BJ (cell line): ENCODE measurements around the gene ATG2B. TPM values are rescaled to one million over a fixed set of nuclear protein-coding genes. Genes with fewer than 3 reads are reported as not detected.
A peak's percentile ranks its signal among the peaks of the same experiment; 100 is the strongest.

Experiments used
- CTCF ChIA-PET: fragments of 350-600 bp; formaldehyde crosslinking; extraction: SDS; loops from one replicate; lab custom pipeline; 2021; ENCODE audit warnings: antibody characterized with exemption, inconsistent platforms; lab: Yijun Ruan, JAX
- POLR2A ChIA-PET: fragments of 300-600 bp; sonication (Branson Sonifier 250); formaldehyde crosslinking; extraction: SDS; loops from one replicate; lab custom pipeline; 2021; ENCODE audit warnings: antibody characterized with exemption; lab: Charles Lee
- DNase-seq: peaks from one replicate; pipeline ENCODE4 v3.0.0-alpha.2; 2011; ENCODE audit warnings: low read depth
- H3K27me3 ChIP-seq: 2 replicates; pipeline ENCODE4 v1.6.0; 2011; ENCODE audit warnings: low read length; ENCODE audit not compliant: control insufficient read depth, insufficient read depth
- H3K36me3 ChIP-seq: 2 replicates; pipeline ENCODE4 v1.5.1; 2011; ENCODE audit warnings: low read length; ENCODE audit not compliant: control insufficient read depth, insufficient read depth
- H3K4me3 ChIP-seq: 2 replicates; pipeline ENCODE4 v1.5.1; 2011; ENCODE audit warnings: low read depth, mild to moderate bottlenecking, control low read depth, low read length
- CTCF ChIP-seq: IDR thresholded peaks from 2 replicates; pipeline ENCODE4 v1.5.1; 2011; ENCODE audit warnings: low read depth, mild to moderate bottlenecking, control low read depth, inconsistent platforms, low read length, moderate library complexity; ENCODE audit not compliant: insufficient read depth
- polyA plus RNA-seq: library from polyadenylated mRNA; depleted of rRNA; stranded (reverse); fragments of >200 nt; gene quantifications from 2 replicates; pipeline ENCODE4 v1.2.3, GENCODE V29; 2011

Gene ATG2B
- polyA plus RNA-seq, 1 experiment, result 11.6 TPM

DNA sequence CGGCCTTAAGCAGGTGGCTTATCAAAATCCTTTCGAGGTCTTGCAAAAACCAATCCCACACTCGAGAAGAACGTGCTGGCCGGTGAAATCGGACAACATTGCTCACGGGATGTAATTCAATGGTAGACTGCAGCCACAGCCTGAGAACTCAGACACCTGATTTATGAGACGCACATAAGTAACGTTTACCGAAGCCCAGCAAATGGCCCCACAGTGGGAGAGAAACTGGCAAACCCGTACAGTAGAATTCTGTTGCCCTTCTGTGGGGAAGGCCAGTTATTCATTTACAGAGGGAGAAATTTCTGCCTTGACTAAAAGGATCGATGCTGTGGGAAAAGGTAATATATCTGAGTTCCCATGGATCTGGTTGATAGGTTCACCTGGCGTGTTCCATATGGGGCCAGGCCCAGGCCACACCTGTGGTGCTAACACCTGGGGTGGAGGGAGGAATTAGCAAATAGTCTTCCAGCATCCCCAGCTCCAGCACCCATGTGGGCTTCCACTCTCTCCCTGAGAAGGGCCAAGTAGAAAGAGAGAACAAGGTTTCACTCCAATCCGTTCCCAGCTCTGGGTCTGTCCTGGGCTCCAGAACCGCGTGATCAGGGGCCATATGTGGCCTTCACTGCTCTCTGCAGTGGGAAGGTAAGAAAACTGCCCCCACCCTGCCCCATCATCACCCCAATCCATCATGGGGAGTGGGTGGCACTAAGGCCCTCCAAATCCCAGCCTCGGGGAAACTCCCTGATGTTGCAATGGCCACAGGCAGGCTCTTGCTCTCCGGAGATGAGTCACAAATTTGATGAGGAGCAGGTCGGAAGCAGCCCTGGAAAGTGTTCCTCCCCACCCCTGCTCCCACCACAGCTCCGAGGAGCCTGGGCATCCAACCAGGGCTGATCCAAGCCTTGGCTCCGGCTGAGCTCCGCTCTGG lies 94.4 kb downstream of the ATG2B start:
- CTCF ChIA-PET, result interaction anchor here (0.8 to 1.4 kb wide), 5 partner anchors 18 to 170 kb away, joined by 3 to 5 read pairs (median 3); no protein-coding TSS in a partner anchor
- POLR2A ChIA-PET, result interaction anchor here (0.5 to 0.7 kb wide), 2 partner anchors 53 to 371 kb away, joined by 3 read pairs; no protein-coding TSS in a partner anchor
- no peaks in the 10 kb centered on the region for H3K27me3 ChIP-seq
- H3K36me3 ChIP-seq, result no peaks in the 10 kb centered on the region; the same call in 1 of the 2 replicates
- DNase-seq, result peak; percentile 82
- H3K4me3 ChIP-seq, result no peak overlapping the region
- TF ChIP-seq CTCF, result no peak

DNA sequence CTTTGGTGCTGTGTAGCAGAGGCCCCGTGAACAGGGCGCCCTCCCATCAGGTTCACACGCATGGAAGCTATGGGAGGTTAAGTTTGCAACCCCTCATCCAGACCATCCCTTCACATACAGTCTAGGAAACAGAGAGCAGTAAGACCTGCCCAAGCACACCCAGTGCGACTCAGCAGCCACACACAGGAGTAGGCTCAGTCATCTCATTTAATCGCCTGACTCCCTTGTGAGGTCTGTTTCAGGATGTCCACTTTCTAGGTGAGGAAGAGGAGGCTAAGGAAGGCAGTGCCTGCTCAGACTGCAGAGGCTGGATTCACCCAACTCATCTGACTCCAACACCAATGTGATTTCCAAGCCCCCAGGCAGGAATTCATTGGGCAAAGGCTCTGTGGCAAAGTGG lies 95.2 kb downstream of the ATG2B start:
- POLR2A ChIA-PET, result no interaction called here
- CTCF ChIA-PET, result interaction anchor here (0.8 to 1.1 kb wide), 2 partner anchors 9 to 167 kb away, joined by 3 to 7 read pairs; no protein-coding TSS in a partner anchor
- H3K27me3 ChIP-seq, result no peaks in the 10 kb centered on the region
- H3K4me3 ChIP-seq, result no peak overlapping the region
- DNase-seq, result no peak
- no peaks in the 10 kb centered on the region; the same call in 1 of the 2 replicates for H3K36me3 ChIP-seq
- TF ChIP-seq CTCF, result no peak

- ChIA-PET CTCF (interaction anchor here (0.5 to 1.1 kb wide), 3 partner anchors 10 to 280 kb away, joined by 3 to 7 read pairs (median 3); no protein-coding TSS in a partner anchor), POLR2A (no interaction called here)
Measured at GRCh38 chr14:96267336-96267735, 95.8 kb downstream of the ATG2B start.

DNA sequence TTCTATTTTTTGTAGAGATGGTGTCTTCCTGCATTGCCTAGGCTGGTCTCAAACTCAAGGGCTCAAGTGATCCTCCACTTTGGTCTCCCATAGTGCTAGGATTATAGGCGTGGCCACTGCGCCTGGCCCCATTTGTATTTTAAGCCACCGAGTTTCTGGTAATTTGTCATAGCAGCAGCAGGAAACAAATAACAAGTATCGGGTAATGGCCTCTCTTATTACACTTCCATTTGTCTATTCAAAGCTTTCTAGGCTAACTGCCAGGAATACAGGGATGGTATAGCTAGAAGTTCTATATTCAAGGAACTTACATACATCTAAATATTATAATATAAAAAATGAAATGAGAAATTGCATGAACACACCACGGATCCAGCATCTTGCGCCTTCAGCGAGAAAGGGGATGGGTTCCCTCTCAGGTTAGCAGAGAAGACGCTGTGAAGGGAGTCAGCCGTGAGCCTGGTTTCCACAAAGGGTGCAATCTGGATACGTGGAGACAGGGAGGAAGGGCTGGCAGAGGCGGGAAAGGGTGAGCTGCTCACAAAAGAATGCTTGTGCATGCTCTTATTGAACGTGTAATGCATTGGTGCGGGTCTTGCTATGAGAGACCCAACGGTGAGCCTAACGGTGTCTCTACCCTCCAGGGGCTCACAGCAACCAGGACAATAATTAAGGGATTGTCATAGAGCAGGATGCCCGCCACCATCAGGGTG lies 97.6 kb downstream of the ATG2B start:
- no peak for DNase-seq
- no peaks in the 10 kb centered on the region for H3K27me3 ChIP-seq
- TF ChIP-seq CTCF, result no peak
- ChIA-PET POLR2A (no interaction called here), CTCF (interaction anchor here (0.9 to 1.4 kb wide), 9 partner anchors 9 to 263 kb away, joined by 3 to 5 read pairs (median 3); no protein-coding TSS in a partner anchor)
- no peaks in the 10 kb centered on the region; the same call in 1 of the 2 replicates for H3K36me3 ChIP-seq
- H3K4me3 ChIP-seq, result no peak overlapping the region

More at GRCh38 chr14:96267336-96267735, 95.8 kb downstream of the ATG2B start:
- no peaks in the 10 kb centered on the region; the same call in 1 of the 2 replicates for H3K36me3 ChIP-seq
- TF ChIP-seq CTCF, result no peak
- no peaks in the 10 kb centered on the region for H3K27me3 ChIP-seq
- DNase-seq, result peak; percentile 63
- H3K4me3 ChIP-seq, result no peak overlapping the region

GRCh38 chr14:96264853-96265252 lies 98.3 kb downstream of the ATG2B start:
- ChIA-PET POLR2A (no interaction called here), CTCF (interaction anchor here (1.0 to 3.6 kb wide), 5 partner anchors 10 to 167 kb away, joined by 3 to 17 read pairs (median 4); no protein-coding TSS in a partner anchor)
- no peak overlapping the region for H3K4me3 ChIP-seq
- peak; percentile 61 for TF ChIP-seq CTCF
- H3K36me3 ChIP-seq, result no peaks in the 10 kb centered on the region; the same call in 1 of the 2 replicates
- no peaks in the 10 kb centered on the region for H3K27me3 ChIP-seq
- DNase-seq, result no peak
